ENCODE measurements around the gene NUP210L. TPM values are rescaled to one million over a fixed set of nuclear protein-coding genes. Genes with fewer than 3 reads are reported as not detected.
A peak's percentile ranks its signal among the peaks of the same experiment; 100 is the strongest.

NUP210L gene
- total RNA-seq, 1 donor from 2014 or later = 0.05 TPM

GRCh38 chr1:154167461-154167860 lies 12.6 kb upstream of the NUP210L start:
- no peak for DNase-seq (ENCODE audit: low spot score, unreplicated experiment)
- no peak for TF ChIP-seq CTCF (IDR thresholded peaks at IDR 0.05; ENCODE audit: unreplicated experiment)
- H3K4me1 Mint-ChIP-seq (ENCODE audit: low read depth) = no peaks in the 10 kb centered on the region
- no peak overlapping the region for H3K4me3 Mint-ChIP-seq (ENCODE audit: low read depth)
- H3K27ac Mint-ChIP-seq = no peak overlapping the region
- no peaks in the 10 kb centered on the region for H3K9me3 Mint-ChIP-seq (ENCODE audit: low read depth)
- no peaks in the 10 kb centered on the region for H3K27me3 Mint-ChIP-seq
- H3K36me3 Mint-ChIP-seq (ENCODE audit: insufficient read depth) = peaks cover 53% of the 10 kb centered on the region

- no peaks in the 10 kb centered on the region for H3K27me3 Mint-ChIP-seq
- no peaks in the 10 kb centered on the region for H3K4me1 Mint-ChIP-seq (ENCODE audit: low read depth)
- H3K4me3 Mint-ChIP-seq (ENCODE audit: low read depth) = no peak overlapping the region
- DNase-seq (ENCODE audit: low spot score, unreplicated experiment) = no peak
- TF ChIP-seq CTCF (IDR thresholded peaks at IDR 0.05; ENCODE audit: unreplicated experiment) = no peak
- no peak overlapping the region for H3K27ac Mint-ChIP-seq
- no peaks in the 10 kb centered on the region for H3K9me3 Mint-ChIP-seq (ENCODE audit: low read depth)
- H3K36me3 Mint-ChIP-seq (ENCODE audit: insufficient read depth) = peaks cover 44% of the 10 kb centered on the region
Observed at GRCh38 chr1:154166207-154166606, 11.3 kb upstream of the NUP210L start.

GRCh38 chr1:154159554-154159953 lies 4.7 kb upstream of the NUP210L start:
- Mint-ChIP-seq H3K4me3 (ENCODE audit: low read depth) (no peak overlapping the region), H3K9me3 (ENCODE audit: low read depth) (no peaks in the 10 kb centered on the region), H3K27me3 (no peaks in the 10 kb centered on the region), H3K4me1 (ENCODE audit: low read depth) (peaks cover 3% of the 10 kb centered on the region), H3K27ac (no peak overlapping the region), H3K36me3 (ENCODE audit: insufficient read depth) (peaks cover 45% of the 10 kb centered on the region)
- no peak for TF ChIP-seq CTCF (IDR thresholded peaks at IDR 0.05; ENCODE audit: unreplicated experiment)
- no peak for DNase-seq (ENCODE audit: low spot score, unreplicated experiment)

GRCh38 chr1:154158307-154159125 lies 3.6 kb upstream of the NUP210L start:
- no peak for DNase-seq (ENCODE audit: low spot score, unreplicated experiment)
- peak overlapping the region; percentile 17 for H3K27ac Mint-ChIP-seq
- H3K9me3 Mint-ChIP-seq (ENCODE audit: low read depth) = no peaks in the 10 kb centered on the region
- H3K4me1 Mint-ChIP-seq (ENCODE audit: low read depth) = peaks cover 3% of the 10 kb centered on the region
- no peaks in the 10 kb centered on the region for H3K27me3 Mint-ChIP-seq
- H3K36me3 Mint-ChIP-seq (ENCODE audit: insufficient read depth) = peaks cover 36% of the 10 kb centered on the region
- no peak overlapping the region for H3K4me3 Mint-ChIP-seq (ENCODE audit: low read depth)
- TF ChIP-seq CTCF (IDR thresholded peaks at IDR 0.05; ENCODE audit: unreplicated experiment) = no peak

GRCh38 chr1:154157520-154158306 lies 2.8 kb upstream of the NUP210L start:
- no peaks in the 10 kb centered on the region for H3K9me3 Mint-ChIP-seq (ENCODE audit: low read depth)
- TF ChIP-seq CTCF (IDR thresholded peaks at IDR 0.05; ENCODE audit: unreplicated experiment) = no peak
- no peaks in the 10 kb centered on the region for H3K27me3 Mint-ChIP-seq
- peak overlapping the region; percentile 9 for H3K27ac Mint-ChIP-seq
- no peak overlapping the region for H3K4me3 Mint-ChIP-seq (ENCODE audit: low read depth)
- H3K4me1 Mint-ChIP-seq (ENCODE audit: low read depth) = peaks cover 3% of the 10 kb centered on the region
- peaks cover 30% of the 10 kb centered on the region for H3K36me3 Mint-ChIP-seq (ENCODE audit: insufficient read depth)
- DNase-seq (ENCODE audit: low spot score, unreplicated experiment) = no peak
